Neural progenitor cell (in vitro differentiated cells): Measurements from ENCODE around the gene PSMD13.

Experiments used
- CTCF ChIP-seq: fragments of 200-600 bp; sonication (generic); IDR thresholded peaks from 2 replicates; pipeline ENCODE4 v1.5.1; 2017; ENCODE audit warnings: antibody characterized with exemption, mild to moderate bottlenecking
- EZH2 ChIP-seq: fragments of 200-600 bp; sonication (generic); IDR thresholded peaks from 2 replicates; pipeline ENCODE4 v1.6.1; 2017; ENCODE audit warnings: antibody characterized with exemption, mild to moderate bottlenecking, moderate library complexity

- TF ChIP-seq CTCF: no peak
- no peak for TF ChIP-seq EZH2
Measured at GRCh38 chr11:214083-214482, 22.7 kb upstream of the PSMD13 start.
